ENCODE results near the gene SPINK13. TPM values are rescaled to one million over a fixed set of nuclear protein-coding genes. Genes with fewer than 3 reads are reported as not detected.

The SPINK13 gene
- total and polyA plus RNA-seq, 2 of the 13 experiments (the other 11 are each of a cell fraction or from before 2014, with no cell fraction given): not detected

- no TSS peak for BruUV-seq (replicated peaks)
- intact Hi-C loops (cut with micrococcal nuclease; ENCODE audit: unreplicated experiment) (no loop called here), in situ Hi-C loops (cut with HindIII; ENCODE audit: extremely low pct_ligation_motif_present, low pct_unique_long_range_greater_than_20kb) (no loop called here)
- Histone ChIP-seq H3K4me1 (ENCODE audit: insufficient read depth, low read length) (no peaks in the 10 kb centered on the region), H3K4me3 (replicated peaks in 1 of 3; ENCODE audit: insufficient read depth in 1 of 3, low read depth in 2 of 3, low read length in 3 of 3) (no peak overlapping the region), H4K20me1 (ENCODE audit: insufficient read depth, low read length) (no peaks in the 10 kb centered on the region), H3K79me2 (ENCODE audit: insufficient read depth, low read length) (no peaks in the 10 kb centered on the region), H3K27me3 (ENCODE audit: control insufficient read depth in 1 of 2, insufficient read depth in 2 of 2, low read length in 2 of 2) (no peaks in the 10 kb centered on the region), H3K4me2 (ENCODE audit: low read depth, low read length) (no peak overlapping the region), H3K9me3 (ENCODE audit: low read length) (no peaks in the 10 kb centered on the region), H3K27ac (ENCODE audit: extremely low read length, insufficient read depth, low read length) (no peak overlapping the region), H3K9ac (ENCODE audit: insufficient read depth, low read depth, low read length) (no peak overlapping the region), H3K36me3 (replicated peaks in 1 of 2; ENCODE audit: control insufficient read depth in 1 of 2, insufficient read depth in 2 of 2, low read length in 2 of 2) (no peaks in the 10 kb centered on the region), H2AFZ (ENCODE audit: low read length) (no peak overlapping the region)
- 2% methylated on average over 3 of the region's 3 CpGs for WGBS (ENCODE audit: low lambda C conversion rate)
- FAIRE-seq (no peak), DNase-seq (ENCODE audit: low spot score) (no peak), ATAC-seq (no peak)
- CTCF ChIA-PET (ENCODE audit: low intra/inter-chr PET ratio, low total read pairs): no interaction called here
- TF ChIP-seq ZNF264 (CRISPR knock-in tag; IDR thresholded peaks at IDR 0.05): no peak
- no peak for TF ChIP-seq ATF3 (CRISPR knock-in tag; IDR thresholded peaks at IDR 0.05)
- no peak for TF ChIP-seq ZFP36L1 (CRISPR knock-in tag; IDR thresholded peaks at IDR 0.05)
- TF ChIP-seq, protein P1, sequence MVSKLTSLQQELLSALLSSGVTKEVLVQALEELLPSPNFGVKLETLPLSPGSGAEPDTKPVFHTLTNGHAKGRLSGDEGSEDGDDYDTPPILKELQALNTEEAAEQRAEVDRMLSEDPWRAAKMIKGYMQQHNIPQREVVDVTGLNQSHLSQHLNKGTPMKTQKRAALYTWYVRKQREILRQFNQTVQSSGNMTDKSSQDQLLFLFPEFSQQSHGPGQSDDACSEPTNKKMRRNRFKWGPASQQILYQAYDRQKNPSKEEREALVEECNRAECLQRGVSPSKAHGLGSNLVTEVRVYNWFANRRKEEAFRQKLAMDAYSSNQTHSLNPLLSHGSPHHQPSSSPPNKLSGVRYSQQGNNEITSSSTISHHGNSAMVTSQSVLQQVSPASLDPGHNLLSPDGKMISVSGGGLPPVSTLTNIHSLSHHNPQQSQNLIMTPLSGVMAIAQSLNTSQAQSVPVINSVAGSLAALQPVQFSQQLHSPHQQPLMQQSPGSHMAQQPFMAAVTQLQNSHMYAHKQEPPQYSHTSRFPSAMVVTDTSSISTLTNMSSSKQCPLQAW (CRISPR knock-in tag; IDR thresholded peaks at IDR 0.05): no peak
- TF ChIP-seq POGK (CRISPR knock-in tag; conservative IDR thresholded peaks at IDR 0.05): no peak
- TF ChIP-seq PHF8 (CRISPR knock-in tag; IDR thresholded peaks at IDR 0.05): no peak
- no peak for TF ChIP-seq ZNF207 (IDR thresholded peaks at IDR 0.05; ENCODE audit: borderline replicate concordance)
- no peak for TF ChIP-seq EEA1 (CRISPR knock-in tag; IDR thresholded peaks at IDR 0.05; ENCODE audit: borderline replicate concordance)
- TF ChIP-seq SMAD3 (CRISPR knock-in tag; IDR thresholded peaks at IDR 0.05): no peak
- no peak for TF ChIP-seq SNRNP70 (IDR thresholded peaks at IDR 0.05; ENCODE audit: low read depth, low read length)
- TF ChIP-seq ZNF101 (CRISPR knock-in tag; IDR thresholded peaks at IDR 0.05; ENCODE audit: borderline replicate concordance, low read depth): no peak
- TF ChIP-seq HNRNPUL1 (IDR thresholded peaks at IDR 0.05; ENCODE audit: low read depth, low read length): no peak
- no peak for TF ChIP-seq TCF7L2 (IDR thresholded peaks at IDR 0.05; ENCODE audit: low read depth, low read length)
- no peak for TF ChIP-seq MAZ (IDR thresholded peaks at IDR 0.05; ENCODE audit: borderline replicate concordance, low read depth, low read length)
- TF ChIP-seq MAZ (CRISPR knock-in tag; IDR thresholded peaks at IDR 0.05; ENCODE audit: low read depth): no peak
- no peak for TF ChIP-seq ATF5 (CRISPR knock-in tag; IDR thresholded peaks at IDR 0.05; ENCODE audit: low read depth)
- TF ChIP-seq CBFB (CRISPR knock-in tag; IDR thresholded peaks at IDR 0.05): no peak
- TF ChIP-seq, protein P2, sequence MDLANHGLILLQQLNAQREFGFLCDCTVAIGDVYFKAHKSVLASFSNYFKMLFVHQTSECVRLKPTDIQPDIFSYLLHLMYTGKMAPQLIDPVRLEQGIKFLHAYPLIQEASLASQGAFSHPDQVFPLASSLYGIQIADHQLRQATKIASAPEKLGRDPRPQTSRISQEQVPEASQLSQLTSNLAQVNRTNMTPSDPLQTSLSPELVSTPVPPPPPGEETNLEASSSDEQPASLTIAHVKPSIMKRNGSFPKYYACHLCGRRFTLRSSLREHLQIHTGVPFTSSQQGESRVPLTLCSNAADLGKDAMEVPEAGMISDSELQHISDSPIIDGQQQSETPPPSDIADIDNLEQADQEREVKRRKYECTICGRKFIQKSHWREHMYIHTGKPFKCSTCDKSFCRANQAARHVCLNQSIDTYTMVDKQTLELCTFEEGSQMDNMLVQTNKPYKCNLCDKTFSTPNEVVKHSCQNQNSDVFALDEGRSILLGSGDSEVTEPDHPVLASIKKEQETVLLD (CRISPR knock-in tag; IDR thresholded peaks at IDR 0.05; ENCODE audit: low read depth): no peak
- TF ChIP-seq KLF15 (CRISPR knock-in tag; IDR thresholded peaks at IDR 0.05; ENCODE audit: borderline replicate concordance): no peak
- TF ChIP-seq CAMTA2 (CRISPR knock-in tag; IDR thresholded peaks at IDR 0.05; ENCODE audit: borderline replicate concordance): no peak
- POLR2A ChIA-PET: no interaction called here
Measured at GRCh38 chr5:148311484-148311883, 42.9 kb downstream of the SPINK13 start.

Measured in HepG2 (cell line).